GM12878 (cell line): ENCODE data around the gene RNU5B-1. TPM values are rescaled to one million over a fixed set of nuclear protein-coding genes. Genes with fewer than 3 reads are reported as not detected.

Experiments
- ATAC-seq: fragments of 200-7000 bp; cut with Tn5 transposase; 3 replicates; pipeline ENCODE4 v1.9.1; 2020; ENCODE audit warnings: mild to moderate bottlenecking, moderate library complexity
- BruUV-seq: library from RNA; stranded (reverse); fragments of 400-500 nt; replicated peaks from 2 replicates; lab custom pipeline; 2021; lab: Mats Ljungman, UMichigan
- CTCF ChIA-PET: fragments of 300-600 bp; sonication (Branson Sonifier 250); formaldehyde crosslinking; extraction: SDS; loops from one replicate; lab custom pipeline; 2021; ENCODE audit warnings: inconsistent platforms; lab: Yijun Ruan, JAX
- POLR2A ChIA-PET: fragments of 350-600 bp; formaldehyde crosslinking; extraction: SDS; loops from one replicate; lab custom pipeline; 2021; ENCODE audit warnings: inconsistent platforms; lab: Charles Lee
- RAD21 ChIA-PET: fragments of 300-600 bp; sonication (Branson Sonifier 250); formaldehyde crosslinking; loops from one replicate; lab custom pipeline; 2023; ENCODE audit warnings: antibody characterized with exemption; ENCODE audit not compliant: unreplicated experiment; lab: Charles Lee
- SMC1A ChIA-PET: fragments of 300-600 bp; sonication (Branson Sonifier 250); formaldehyde crosslinking; loops from one replicate; lab custom pipeline; 2023; ENCODE audit not compliant: unreplicated experiment, uncharacterized antibody; lab: Charles Lee
- DNase-seq: peaks from one replicate; pipeline ENCODE4 v3.0.0-alpha.2; 2011; ENCODE audit warnings: low read depth, low spot score
- FAIRE-seq: peaks from 3 replicates; lab custom pipeline; 2011; peaks lifted over from hg19 to GRCh38; lab: Jason Lieb, UNC
- H2AFZ ChIP-seq: 2 replicates; pipeline ENCODE4 v1.6.0; 2011; ENCODE audit warnings: low read depth, low read length, control low read depth; ENCODE audit not compliant: control insufficient read depth
- H3K27ac ChIP-seq: 2 replicates; pipeline ENCODE4 v1.5.1; 2011; ENCODE audit warnings: control low read depth; ENCODE audit not compliant: control insufficient read depth, insufficient read depth
- H3K27me3 ChIP-seq, 2 experiments: replicated peaks in 1 of 2; 2 replicates each; pipeline versions ENCODE4 v1.6.0 to v1.6.1; 2011; ENCODE audit warnings: low read length in 1 of 2; ENCODE audit not compliant: control insufficient read depth in 2 of 2, insufficient read depth in 2 of 2
- H3K36me3 ChIP-seq, 2 experiments: 2 replicates each; pipeline ENCODE4 v1.5.1; 2011; ENCODE audit warnings: low read length in 1 of 2; ENCODE audit not compliant: control insufficient read depth in 2 of 2, insufficient read depth in 2 of 2
- H3K4me1 ChIP-seq: 2 replicates; pipeline ENCODE4 v1.6.1; 2011; ENCODE audit warnings: mild to moderate bottlenecking, low read length, moderate library complexity, mixed read lengths; ENCODE audit not compliant: control insufficient read depth, insufficient read depth
- H3K4me2 ChIP-seq: 2 replicates; pipeline ENCODE4 v1.6.0; 2011; ENCODE audit warnings: control low read depth; ENCODE audit not compliant: control insufficient read depth, insufficient read depth
- H3K4me3 ChIP-seq: fragments of 200-600 bp; sonication (generic); 2 replicates; pipeline ENCODE4 v1.5.1; 2016
- H3K79me2 ChIP-seq: 2 replicates; pipeline ENCODE4 v1.6.0; 2011; ENCODE audit warnings: low read length; ENCODE audit not compliant: control insufficient read depth, insufficient read depth
- H3K9ac ChIP-seq: 2 replicates; pipeline ENCODE4 v1.8.0; 2011; ENCODE audit warnings: low read length, control low read depth, mixed read lengths; ENCODE audit not compliant: control insufficient read depth, insufficient read depth
- H3K9me3 ChIP-seq: replicated peaks from 3 replicates; pipeline ENCODE4 v1.5.1; 2011; ENCODE audit warnings: mild to moderate bottlenecking, low read length; ENCODE audit not compliant: control insufficient read depth, insufficient read depth
- H4K20me1 ChIP-seq: 2 replicates; pipeline ENCODE4 v1.6.0; 2011; ENCODE audit not compliant: control insufficient read depth, insufficient read depth
- ASH2L ChIP-seq: fragments of 300-600, 200-600 bp; sonication (generic); IDR thresholded peaks from 2 replicates; pipeline ENCODE4 v1.6.1; 2017; ENCODE audit warnings: low read depth, mild to moderate bottlenecking, borderline replicate concordance
- ATF7 ChIP-seq: fragments of 450-650 bp; IDR thresholded peaks from 2 replicates; pipeline ENCODE4 v1.6.1; 2016; ENCODE audit warnings: low read depth, mild to moderate bottlenecking
- BACH1 ChIP-seq: fragments of 450-650 bp; IDR thresholded peaks from 2 replicates; pipeline ENCODE4 v1.6.1; 2017; ENCODE audit warnings: mild to moderate bottlenecking, borderline replicate concordance
- EP300 ChIP-seq, 2 experiments: fragments of 150-350 bp in 1 of 2; IDR thresholded peaks; 2 replicates each; pipeline ENCODE4 v1.6.1; 2011 to 2012; ENCODE audit warnings: low read depth in 2 of 2, low read length in 2 of 2, borderline replicate concordance in 1 of 2, improper control_type of control experiment in 1 of 2, inconsistent platforms in 1 of 2; ENCODE audit not compliant: control insufficient read depth in 1 of 2
- HDAC6 ChIP-seq: fragments of 200-600 bp; sonication (generic); IDR thresholded peaks from one replicate; pipeline ENCODE4 v1.8.0; 2017; ENCODE audit warnings: antibody characterized with exemption; ENCODE audit not compliant: unreplicated experiment
- IRF4 ChIP-seq: IDR thresholded peaks from 2 replicates; pipeline ENCODE4 v1.6.1; 2011; ENCODE audit warnings: low read depth, low read length
- NR2C1 ChIP-seq: fragments of 450-650 bp; IDR thresholded peaks from 2 replicates; pipeline ENCODE4 v1.6.1; 2017; ENCODE audit warnings: antibody characterized with exemption, mild to moderate bottlenecking, moderate library complexity
- NR2C2 ChIP-seq: IDR thresholded peaks from 2 replicates; pipeline ENCODE4 v1.6.1; 2011; ENCODE audit warnings: borderline replicate concordance, low read depth; ENCODE audit not compliant: control insufficient read depth, insufficient read length
- STAT3 ChIP-seq: IDR thresholded peaks from 2 replicates; pipeline ENCODE4 v1.6.1; 2011; ENCODE audit warnings: low read depth, low read length, improper control_type of control experiment
- TARDBP ChIP-seq: IDR thresholded peaks from 2 replicates; pipeline ENCODE4 v1.6.1; 2016; ENCODE audit warnings: borderline replicate concordance
- TBL1XR1 ChIP-seq: IDR thresholded peaks from 2 replicates; pipeline ENCODE4 v1.6.1; 2012; ENCODE audit warnings: low read depth, low read length, improper control_type of control experiment
- WRNIP1 ChIP-seq: IDR thresholded peaks from 2 replicates; pipeline ENCODE4 v1.6.1; 2011; ENCODE audit warnings: low read depth, low read length, improper control_type of control experiment, borderline replicate concordance
- ZBTB40 ChIP-seq: fragments of 450-650 bp; IDR thresholded peaks from 2 replicates; pipeline ENCODE4 v1.6.1; 2016; ENCODE audit warnings: mild to moderate bottlenecking, moderate library complexity, borderline replicate concordance
- WGBS: methylation state at CpG from one replicate; pipeline ENCODE4 v1.1.6; 2016; ENCODE audit warnings: low lambda C conversion rate; ENCODE audit not compliant: insufficient replicate concordance, insufficient coverage; ENCODE audit errors: missing lambda C conversion rate; 5-methylcytosine and 5-hydroxymethylcytosine counted together
- in situ Hi-C: fragments of 300-500 bp; cut with MboI; formaldehyde crosslinking; loops from 9 replicates; pipeline ENCODE4 v1.14.3; 2018; ENCODE audit warnings: mixed read lengths
- intact Hi-C: fragments of 100-400 bp; cut with micrococcal nuclease; formaldehyde crosslinking; loops from one replicate; pipeline ENCODE4 v1.14.2; 2022; ENCODE audit not compliant: unreplicated experiment
- polyA plus RNA-seq, 11 experiments: library from polyadenylated mRNA; depleted of rRNA in 4 of 11; unstranded in 6 of 11; stranded (reverse) in 5 of 11; fragments of >200 nt; fragmentation: Nextera tagmentation in 4 of 11; fragmentation: Illumina TruSeq in 1 of 11; extraction: Ambion mirVana in 4 of 11; extraction: Trizol in 1 of 11; gene quantifications; 1 replicate in 1 of 11; 2 replicates in 10 of 11; pipeline versions ENCODE4 v1.2.1 to v1.2.3, GENCODE V29; 2011 to 2016; ENCODE audit warnings: inconsistent platforms in 2 of 11, missing spikeins in 2 of 11, low read depth in 1 of 11
- total RNA-seq, 4 experiments: library from RNA; depleted of rRNA in 3 of 4; stranded (reverse); fragments of >200 nt in 3 of 4; fragmentation: Illumina TruSeq in 1 of 4; extraction: Trizol in 1 of 4; gene quantifications; 2 replicates each; pipeline versions ENCODE4 v1.2.1 to v1.2.3, GENCODE V29; 2013 to 2021

RNU5B-1 gene
- total and polyA plus RNA-seq, 10 of the 15 experiments (the other 5 are each of a cell fraction or from before 2014, with no cell fraction given) = 19.1 TPM; not detected in 9

- Histone ChIP-seq H3K4me1 (no peaks in the 10 kb centered on the region), H3K9me3 (no peaks in the 10 kb centered on the region), H3K79me2 (no peaks in the 10 kb centered on the region), H3K4me3 (no peak overlapping the region), H2AFZ (no peak overlapping the region), H3K4me2 (no peak overlapping the region), H4K20me1 (no peaks in the 10 kb centered on the region), H3K27ac (no peak overlapping the region), H3K27me3 (no peaks in the 10 kb centered on the region), H3K9ac (no peak overlapping the region), H3K36me3 (0 out of 4 replicates have a peak, but pooled peaks cover 0 to 2% of the 10 kb centered on the region in 2 experiments)
- ChIA-PET POLR2A (interaction anchor here (0.5 to 1.0 kb wide), 2 partner anchors 9 to 488 kb away, joined by 3 to 8 read pairs; no protein-coding TSS in a partner anchor), CTCF (interaction anchor here (0.7 to 4.0 kb wide), 3 partner anchors 11 to 581 kb away, joined by 3 to 21 read pairs (median 3); partner anchors contain the start of gene PARP16), SMC1A (interaction anchor here (0.9 to 1.5 kb wide), 4 partner anchors 9 to 113 kb away, joined by 3 to 5 read pairs (median 4); partner anchors contain the start of gene PARP16), RAD21 (no interaction called here)
- TF ChIP-seq TARDBP (no peak), HDAC6 (no peak), NR2C2 (no peak), ATF7 (no peak), TBL1XR1 (no peak), IRF4 (no peak)
- 97% methylated on average over 4 of the region's 4 CpGs for WGBS
- in situ Hi-C loops (no loop called here), intact Hi-C loops (no loop called here)
- FAIRE-seq (no peak), ATAC-seq (no peak), DNase-seq (no peak)
- BruUV-seq = no TSS peak
Observed at GRCh38 chr15:65275104-65275727, 29.3 kb upstream of the RNU5B-1 start.

GRCh38 chr15:65275728-65276126 lies 28.8 kb upstream of the RNU5B-1 start:
- ChIA-PET RAD21 (no interaction called here), SMC1A (interaction anchor here (0.9 to 1.5 kb wide), 4 partner anchors 8 to 113 kb away, joined by 3 to 5 read pairs (median 4); partner anchors contain the start of gene PARP16), CTCF (interaction anchor here (1.2 to 4.0 kb wide), 2 partner anchors 10 to 126 kb away, joined by 3 to 21 read pairs; partner anchors contain the start of gene PARP16), POLR2A (interaction anchor here (1.0 kb wide), 1 partner anchor 10 kb away, joined by 3 read pairs; no protein-coding TSS in a partner anchor)
- no TSS peak for BruUV-seq
- H4K20me1 ChIP-seq = no peaks in the 10 kb centered on the region
- ATAC-seq (no peak), DNase-seq (no peak), FAIRE-seq (no peak)
- no peaks in the 10 kb centered on the region for H3K4me1 ChIP-seq
- in situ Hi-C loops = no loop called here
- H3K27ac ChIP-seq = no peak overlapping the region
- no peak overlapping the region for H3K4me3 ChIP-seq
- H3K9me3 ChIP-seq = no peaks in the 10 kb centered on the region
- intact Hi-C loops = no loop called here
- no peak overlapping the region for H3K4me2 ChIP-seq
- no peaks in the 10 kb centered on the region for H3K79me2 ChIP-seq
- no peaks in the 10 kb centered on the region for H3K27me3 ChIP-seq
- WGBS = 39% methylated on average over 2 of the region's 2 CpGs
- no peak overlapping the region for H2AFZ ChIP-seq
- no peak overlapping the region for H3K9ac ChIP-seq
- no peaks in the 10 kb centered on the region for H3K36me3 ChIP-seq
- TF ChIP-seq STAT3 (no peak), TBL1XR1 (no peak), ASH2L (no peak), EP300 (IDR thresholded peaks at IDR 0.05; ENCODE audit: borderline replicate concordance in 1 of 2, control insufficient read depth in 1 of 2, low read depth in 2 of 2, low read length in 2 of 2) (no peak), WRNIP1 (no peak), ZBTB40 (no peak), NR2C1 (no peak), BACH1 (no peak)
